ENCODE measurements around the gene PAX2. TPM values are rescaled to one million over a fixed set of nuclear protein-coding genes. Genes with fewer than 3 reads are reported as not detected.

PAX2 gene
- total and polyA plus RNA-seq, 2 of the 13 experiments (the other 11 are each of a cell fraction or from before 2014, with no cell fraction given), result not detected

GRCh38 chr10:100810091-100810834, 64.9 kb downstream of the PAX2 start (continued):
- no peak for TF ChIP-seq ZNF142 (CRISPR knock-in tag; IDR thresholded peaks at IDR 0.05)

- Histone ChIP-seq H3K9me3 (ENCODE audit: low read length) (no peaks in the 10 kb centered on the region), H3K4me3 (replicated peaks in 1 of 3; ENCODE audit: insufficient read depth in 1 of 3, low read depth in 2 of 3, low read length in 3 of 3) (no peak overlapping the region), H3K9ac (ENCODE audit: insufficient read depth, low read depth, low read length) (no peak overlapping the region), H3K79me2 (ENCODE audit: insufficient read depth, low read length) (no peaks in the 10 kb centered on the region), H3K4me1 (ENCODE audit: insufficient read depth, low read length) (peaks cover 10% of the 10 kb centered on the region), H3K27ac (ENCODE audit: extremely low read length, insufficient read depth, low read length) (no peak overlapping the region), H2AFZ (ENCODE audit: low read length) (no peak overlapping the region), H3K4me2 (ENCODE audit: low read depth, low read length) (no peak overlapping the region), H3K36me3 (replicated peaks in 1 of 2; ENCODE audit: control insufficient read depth in 1 of 2, insufficient read depth in 2 of 2, low read length in 2 of 2) (no peaks in the 10 kb centered on the region), H3K27me3 (ENCODE audit: control insufficient read depth in 1 of 2, insufficient read depth in 2 of 2, low read length in 2 of 2) (peaks cover 10 to 87% of the 10 kb centered on the region in 2 experiments; a peak in 3 of 5 replicates), H4K20me1 (ENCODE audit: insufficient read depth, low read length) (no peaks in the 10 kb centered on the region)
- FAIRE-seq (no peak), ATAC-seq (no peak), DNase-seq (ENCODE audit: low spot score) (no peak)
- no TSS peak for BruUV-seq (replicated peaks)
- intact Hi-C loops (cut with micrococcal nuclease; ENCODE audit: unreplicated experiment) (no loop called here), in situ Hi-C loops (cut with HindIII; ENCODE audit: extremely low pct_ligation_motif_present, low pct_unique_long_range_greater_than_20kb) (no loop called here)
- TF ChIP-seq KIAA2018 (CRISPR knock-in tag; IDR thresholded peaks at IDR 0.05; ENCODE audit: borderline replicate concordance) (no peak), ZNF546 (CRISPR knock-in tag; conservative IDR thresholded peaks at IDR 0.05) (no peak), ZFP36L2 (CRISPR knock-in tag; IDR thresholded peaks at IDR 0.05) (no peak), ZNF256 (CRISPR knock-in tag; conservative IDR thresholded peaks at IDR 0.05) (no peak)
- ChIA-PET POLR2A (no interaction called here), CTCF (ENCODE audit: low intra/inter-chr PET ratio, low total read pairs) (no interaction called here)
- WGBS (ENCODE audit: low lambda C conversion rate), result 31% methylated on average over 6 of the region's 7 CpGs
Measured at GRCh38 chr10:100810835-100811116, 65.4 kb downstream of the PAX2 start.

Measured in HepG2 (cell line).